GM19463 (cell line): ENCODE measurements around the gene GARIN5B.

Experiments used
- ATAC-seq: cut with Tn5 transposase; IDR thresholded peaks from one replicate; pipeline ENCODE4 v1.9.1; 2021; ENCODE audit warnings: mild to moderate bottlenecking, moderate library complexity; ENCODE audit not compliant: unreplicated experiment

The GARIN5B gene

DNA sequence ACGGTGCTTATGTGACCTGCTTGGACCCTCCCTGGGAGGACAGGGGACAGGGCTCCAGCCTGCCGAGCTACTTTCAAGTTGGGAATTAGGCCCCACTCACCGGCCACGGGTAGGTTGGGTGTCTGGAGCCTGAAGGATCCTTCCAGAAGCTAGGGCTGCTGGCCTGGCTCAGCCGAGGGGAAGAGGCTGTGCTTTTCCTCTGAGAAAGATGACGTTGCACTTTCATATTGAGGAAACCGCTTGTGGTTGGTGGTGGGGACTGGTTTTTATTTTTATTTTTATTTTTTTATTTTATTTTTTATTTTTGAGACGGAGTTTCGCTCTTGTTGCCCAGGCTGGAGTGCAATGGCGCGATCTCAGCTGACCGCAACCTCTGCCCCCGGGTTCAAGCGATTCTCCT is 37.9 kb downstream of the GARIN5B start, which contains the start of gene TMEM150B:
Gene TMEM150B, minus strand, starts transcription at position 170 of the 400 bp plus-strand sequence. CDS start 4,305 bp downstream, outside the sequence.
- ATAC-seq: no peak

DNA sequence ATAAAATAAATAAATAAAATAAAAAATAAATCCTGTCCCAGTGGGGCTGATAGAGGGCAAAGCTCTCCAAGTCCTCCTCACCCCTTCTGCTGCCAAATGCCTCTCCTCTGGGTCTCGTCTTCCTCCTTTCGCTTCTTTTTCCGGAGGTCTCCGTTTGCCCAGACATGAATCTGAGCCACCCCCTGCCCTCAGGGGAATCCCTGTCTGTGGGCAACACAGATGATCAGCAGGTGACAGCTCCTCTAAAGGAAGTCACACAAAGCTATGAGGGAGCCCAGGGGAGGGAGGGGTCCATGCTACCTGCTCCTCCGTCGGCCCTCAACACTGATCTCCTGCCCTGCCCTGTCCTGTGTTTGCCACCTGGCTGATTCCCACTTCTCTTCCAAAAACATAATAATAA is 38.4 kb downstream of the GARIN5B start:
- ATAC-seq: no peak

DNA sequence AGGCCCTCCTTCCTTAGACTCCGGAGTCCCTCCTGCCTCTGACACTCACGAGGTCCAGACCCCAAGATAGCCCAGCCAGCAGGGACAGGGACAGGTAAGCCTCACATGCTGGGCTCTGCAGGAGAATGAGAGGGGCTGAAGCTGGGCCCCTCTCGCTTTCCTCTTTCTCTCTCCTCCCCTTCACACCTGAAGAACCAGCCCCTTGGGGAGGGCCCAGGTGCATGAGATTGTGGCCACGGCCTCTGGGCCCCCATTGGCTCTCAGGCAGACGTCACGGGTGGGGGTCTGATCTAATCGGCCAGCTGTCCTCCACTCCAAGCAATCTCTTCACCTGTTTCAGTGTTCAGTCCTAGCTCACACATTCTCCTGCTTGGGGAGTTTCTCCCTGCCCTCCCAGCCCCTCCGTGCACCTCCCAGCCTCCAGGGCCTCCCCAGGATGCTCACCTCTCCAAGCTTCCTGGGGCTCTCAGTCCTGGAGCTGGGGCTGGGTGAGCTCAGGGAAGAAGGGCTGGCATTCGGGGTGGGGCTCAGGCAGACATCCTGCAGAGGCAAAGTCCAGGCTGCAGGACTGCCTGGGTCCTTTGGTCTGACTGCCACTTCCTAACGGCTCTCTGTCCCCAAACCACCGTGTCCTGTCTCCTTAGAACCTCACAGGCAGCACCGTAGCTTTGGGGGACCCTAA is 40.7 kb downstream of the GARIN5B start:
- no peak for ATAC-seq

DNA sequence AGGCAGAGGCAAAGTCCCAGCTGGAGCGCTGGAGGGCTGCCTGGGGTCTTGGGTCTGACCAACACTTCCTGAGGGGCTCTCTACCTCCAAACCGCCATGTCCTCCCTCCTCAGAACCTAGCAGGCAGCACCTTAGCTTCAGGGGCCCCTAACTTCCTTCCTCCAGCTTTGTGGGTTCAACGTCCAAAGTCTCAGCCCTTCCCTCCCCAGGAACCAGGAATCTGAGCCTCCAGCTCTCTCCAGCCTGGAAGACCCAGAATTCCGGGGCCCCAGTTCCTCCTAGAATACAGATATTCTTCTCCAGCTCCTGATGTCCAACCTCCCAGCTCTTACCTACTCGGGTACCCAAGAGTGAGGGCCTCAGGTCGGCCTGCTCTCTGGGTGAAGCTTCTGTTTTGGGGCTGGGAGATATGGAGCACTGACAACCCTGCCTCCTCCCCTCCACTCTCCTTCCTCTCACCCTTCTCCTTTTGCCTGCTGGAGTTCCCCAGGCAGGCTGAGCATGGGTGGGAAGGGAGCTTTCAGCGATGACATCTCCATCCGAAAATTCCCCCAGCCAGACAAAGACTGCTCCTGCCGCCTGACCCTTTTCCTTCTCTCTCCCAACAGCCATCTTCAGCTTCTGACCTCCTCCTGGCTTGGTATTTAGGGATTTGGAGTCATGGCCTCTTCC is 41.5 kb downstream of the GARIN5B start:
- ATAC-seq: no peak

DNA sequence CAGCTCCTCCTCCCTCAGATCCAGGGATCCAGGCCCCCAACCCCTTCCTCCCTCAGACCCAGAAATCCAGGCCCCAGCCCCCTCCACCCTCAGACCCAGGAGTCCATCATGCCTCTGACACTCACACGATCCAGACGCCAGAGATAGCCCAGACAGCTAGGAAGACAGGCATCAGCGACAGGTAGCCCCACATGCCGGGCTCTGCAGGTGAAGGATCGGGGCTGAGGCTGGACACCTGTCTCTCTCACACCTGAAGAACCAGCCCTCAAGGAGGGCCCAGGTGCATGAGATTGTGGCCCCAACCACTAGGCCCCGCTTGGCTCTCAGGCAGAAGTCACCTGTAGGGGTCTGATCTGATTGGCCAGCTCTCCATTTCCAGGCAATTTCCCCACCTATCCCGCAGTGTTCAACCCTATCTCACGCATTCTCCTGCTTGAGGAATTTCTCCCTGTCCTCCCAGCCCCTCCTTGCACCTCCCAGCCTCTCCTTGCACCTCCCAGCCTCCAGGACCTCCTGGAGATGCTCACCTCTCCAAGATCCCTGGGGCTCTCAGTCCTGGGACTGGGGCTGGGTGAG is 42.1 kb downstream of the GARIN5B start:
- no peak for ATAC-seq

DNA sequence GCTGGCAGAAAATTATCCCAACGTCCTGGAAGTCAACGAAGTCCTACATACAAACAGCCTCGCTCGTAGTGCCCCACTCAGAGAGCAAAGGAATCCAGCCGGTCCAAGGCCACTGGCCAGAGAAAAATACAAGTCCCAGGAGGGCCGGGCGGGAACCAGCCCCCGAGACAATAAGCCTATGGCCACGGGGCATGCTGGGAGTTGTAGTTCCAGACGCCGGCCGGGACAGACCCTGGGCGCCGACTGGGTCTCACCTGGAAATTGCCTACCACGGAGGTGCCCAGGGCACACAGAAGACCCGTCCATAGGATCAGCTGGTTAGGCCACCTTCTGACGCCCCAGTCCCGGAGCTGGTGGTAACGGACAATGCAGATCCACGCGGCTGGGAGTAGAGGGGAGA is 43.3 kb downstream of the GARIN5B start:
- no peak for ATAC-seq

DNA sequence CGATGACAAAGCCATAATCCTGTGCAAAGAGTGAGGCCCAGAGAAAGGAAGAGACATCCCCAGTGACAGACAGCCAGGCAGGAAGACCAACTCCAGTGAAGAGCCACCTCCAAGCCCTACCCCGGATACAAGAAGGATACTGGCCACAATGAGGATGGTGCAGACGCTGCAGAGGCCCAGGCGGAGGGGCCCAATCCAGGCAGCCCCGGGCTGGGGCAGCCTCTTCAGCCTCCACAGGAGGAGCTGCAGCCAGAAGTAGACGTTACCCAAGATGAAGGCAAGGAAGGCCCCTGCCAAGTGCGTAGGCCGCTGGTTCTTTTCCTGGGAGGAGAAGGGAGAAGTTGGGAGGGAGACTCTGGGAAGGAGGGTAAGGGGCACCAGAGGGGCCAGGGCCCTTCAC is 46.4 kb downstream of the GARIN5B start:
- ATAC-seq: no peak

DNA sequence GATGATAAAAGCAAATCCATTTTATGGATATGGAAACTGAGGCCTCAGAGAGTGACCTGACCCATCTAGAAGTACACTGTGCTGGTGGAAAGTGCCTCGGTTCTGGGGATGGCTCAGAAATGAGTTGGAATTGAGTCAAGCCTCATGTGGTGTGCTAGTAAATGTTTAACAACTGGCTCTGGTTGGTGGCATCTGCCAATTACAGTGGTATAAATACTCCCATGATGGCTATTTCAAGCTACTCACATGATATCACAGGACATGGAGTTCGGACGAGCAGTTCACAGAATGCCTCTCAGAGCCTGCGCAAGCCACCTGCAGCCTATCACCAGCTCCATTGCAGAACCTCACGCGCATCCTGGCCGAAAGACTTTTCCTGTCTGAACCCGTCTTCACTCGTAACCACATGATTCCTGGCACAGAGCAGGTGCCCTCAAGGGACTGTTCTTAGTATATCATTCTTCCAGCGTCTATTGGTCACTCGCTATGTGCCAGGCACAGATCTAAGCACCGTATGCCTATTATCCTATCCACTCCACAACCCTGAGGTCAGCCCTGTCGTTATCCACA is 47.0 kb downstream of the GARIN5B start:
- ATAC-seq: no peak

DNA sequence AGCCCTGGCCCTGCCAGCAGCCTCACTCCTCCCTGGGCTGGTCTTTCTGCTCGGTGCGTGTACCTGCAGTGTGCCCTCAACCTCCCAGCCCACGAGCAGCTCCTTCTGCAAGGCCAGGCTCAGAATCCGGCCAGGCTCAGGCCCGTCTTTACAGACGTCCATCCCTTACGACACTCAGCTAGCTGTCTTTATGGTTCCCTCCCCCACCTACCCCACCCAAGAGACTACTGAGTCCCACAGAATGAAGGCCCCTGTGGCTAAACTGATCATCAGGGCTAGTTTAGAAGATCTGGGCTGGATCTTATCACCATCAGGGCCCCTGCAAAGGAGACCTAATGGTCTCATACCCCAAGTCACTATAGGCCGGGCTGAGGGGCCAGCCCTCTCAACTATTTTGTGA is 48.7 kb downstream of the GARIN5B start:
- ATAC-seq: no peak

DNA sequence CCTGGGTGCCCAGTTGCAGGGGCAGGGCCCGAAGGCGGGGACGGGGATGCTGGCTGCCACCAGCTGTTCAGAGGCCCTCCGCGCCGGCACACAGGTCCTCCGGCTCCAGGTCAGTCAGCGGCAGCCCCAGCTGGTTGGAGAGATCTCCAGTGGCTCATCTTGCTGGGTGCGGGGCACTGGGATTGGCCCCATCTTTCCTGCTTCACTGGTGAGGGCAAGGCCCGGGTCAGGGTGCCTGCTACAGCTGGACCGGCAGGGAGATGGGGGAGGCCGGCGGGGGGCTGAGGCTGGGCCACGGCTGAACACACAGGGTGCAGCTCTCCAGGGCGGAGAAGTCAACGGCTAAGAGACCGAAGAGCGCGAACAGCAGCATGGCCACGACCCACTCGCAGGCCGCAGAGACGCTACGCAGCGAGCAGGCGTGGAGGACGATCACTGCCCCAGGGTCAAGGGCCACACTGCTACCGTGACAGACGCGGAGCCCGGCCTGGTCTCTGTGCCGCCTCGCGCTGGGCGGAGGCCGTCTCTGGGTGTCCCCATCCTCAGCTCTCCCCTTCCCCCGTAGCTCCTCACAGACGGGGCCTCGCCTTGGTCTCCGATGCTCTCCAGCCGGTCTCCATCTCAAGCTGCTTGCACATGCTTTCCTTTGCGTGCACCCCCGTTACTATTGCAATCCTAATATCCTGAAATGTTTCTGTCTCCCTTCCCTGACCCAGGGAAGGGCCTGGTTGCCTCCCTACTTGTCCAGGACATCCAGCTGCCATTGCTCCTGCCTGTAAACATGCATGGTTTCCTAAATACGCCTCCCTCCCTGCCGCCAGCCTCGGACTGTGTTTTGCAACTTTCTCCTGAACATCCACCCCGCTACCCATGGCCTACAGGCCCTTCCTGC is 50.2 kb downstream of the GARIN5B start:
- ATAC-seq: no peak

DNA sequence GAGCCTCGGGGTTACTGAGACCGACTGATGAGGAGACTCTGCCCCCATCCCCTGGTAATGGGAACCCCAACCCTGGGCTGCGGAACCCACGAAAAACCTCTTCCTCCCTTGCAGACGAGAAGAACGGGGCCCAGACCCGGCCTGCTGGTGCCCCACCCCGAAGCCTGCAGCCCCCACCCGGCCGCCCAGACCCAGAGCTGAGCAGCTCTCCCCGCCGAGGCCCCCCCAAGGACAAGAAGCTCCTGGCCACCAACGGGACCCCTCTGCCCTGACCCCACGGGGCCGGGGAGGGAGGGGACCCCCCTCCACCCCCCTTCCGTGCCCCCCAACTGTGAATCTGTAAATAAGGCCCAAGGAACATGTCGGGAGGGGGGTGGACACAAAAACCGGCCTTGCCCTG is 51.3 kb downstream of the GARIN5B start:
- ATAC-seq: no peak

DNA sequence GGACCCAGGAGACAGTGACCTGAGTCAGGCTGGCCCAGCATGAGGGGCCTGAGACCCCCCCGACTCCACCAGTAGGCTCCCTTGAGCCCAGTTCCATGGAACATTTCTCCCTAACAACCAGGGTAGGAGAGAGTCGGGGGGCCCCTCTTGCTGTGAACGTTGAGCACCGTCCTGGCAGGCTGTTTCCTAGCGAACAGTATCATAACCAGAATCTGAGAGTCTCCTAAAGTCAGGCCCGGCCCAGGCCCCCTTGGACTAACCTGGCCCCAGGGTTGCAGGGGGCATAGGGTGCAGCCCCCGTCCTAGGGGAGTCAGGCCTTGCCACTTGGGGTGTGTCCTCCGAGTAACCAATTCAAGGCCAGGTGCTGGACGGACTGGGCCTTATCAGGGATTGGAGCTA is 51.7 kb downstream of the GARIN5B start:
- ATAC-seq: no peak

DNA sequence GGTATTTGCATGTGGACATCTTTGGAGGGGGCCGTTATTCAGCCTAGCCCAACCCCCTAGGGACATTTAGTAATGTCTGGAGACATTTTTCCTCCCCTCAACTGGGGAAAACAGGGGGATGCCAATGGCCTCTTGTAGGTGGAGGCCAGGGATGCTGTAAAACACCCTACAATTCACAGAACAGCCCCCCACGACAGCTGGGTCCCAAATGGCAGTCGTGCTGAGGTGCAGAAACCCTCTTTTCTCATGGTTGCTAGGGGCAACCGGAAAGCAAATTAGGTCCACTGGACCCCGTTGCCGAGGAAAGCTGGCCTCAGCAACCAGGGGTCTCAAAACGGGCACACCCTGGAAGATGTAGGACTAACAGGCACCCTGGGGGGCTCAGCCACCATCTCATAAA is 52.6 kb downstream of the GARIN5B start:
- no peak for ATAC-seq

DNA sequence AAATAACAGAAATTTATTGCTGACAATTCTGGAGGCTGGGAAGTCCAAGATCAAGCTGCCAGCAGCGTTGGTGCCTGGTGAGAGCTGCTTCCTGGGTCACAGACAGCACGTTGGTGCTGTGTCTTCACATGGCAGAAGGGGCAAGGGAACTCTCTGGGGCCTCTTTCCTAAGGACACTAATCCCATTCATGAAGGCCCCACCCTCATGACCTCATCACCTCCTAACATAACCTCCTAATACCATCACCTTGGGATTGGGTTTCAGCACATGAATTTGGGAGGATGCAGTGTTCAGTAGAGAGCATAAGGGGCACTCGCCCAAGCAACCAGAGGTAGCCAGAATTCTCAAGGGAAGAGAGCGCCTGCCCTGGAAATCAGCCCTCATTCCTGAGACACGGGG is 53.6 kb downstream of the GARIN5B start:
- ATAC-seq: no peak

DNA sequence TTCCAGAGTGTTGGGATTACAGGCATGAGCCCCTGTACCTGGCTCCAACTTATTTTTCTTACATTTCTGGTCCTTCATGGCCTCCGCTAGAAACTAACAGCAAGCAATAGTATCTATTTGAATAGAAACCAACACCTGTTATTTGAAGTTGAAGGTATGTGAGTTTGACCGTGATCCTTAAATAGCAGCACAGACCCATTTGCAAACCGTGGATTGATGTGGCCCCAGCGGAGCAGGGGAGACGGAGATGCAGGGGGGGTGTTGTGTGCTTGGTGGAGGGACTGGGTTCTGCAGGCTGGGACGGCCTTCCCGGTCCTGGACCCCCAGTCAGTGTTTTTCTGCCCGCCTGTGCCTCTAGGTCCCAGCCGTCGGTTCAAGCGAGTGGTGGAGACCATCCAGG is 54.8 kb downstream of the GARIN5B start:
- no peak for ATAC-seq

DNA sequence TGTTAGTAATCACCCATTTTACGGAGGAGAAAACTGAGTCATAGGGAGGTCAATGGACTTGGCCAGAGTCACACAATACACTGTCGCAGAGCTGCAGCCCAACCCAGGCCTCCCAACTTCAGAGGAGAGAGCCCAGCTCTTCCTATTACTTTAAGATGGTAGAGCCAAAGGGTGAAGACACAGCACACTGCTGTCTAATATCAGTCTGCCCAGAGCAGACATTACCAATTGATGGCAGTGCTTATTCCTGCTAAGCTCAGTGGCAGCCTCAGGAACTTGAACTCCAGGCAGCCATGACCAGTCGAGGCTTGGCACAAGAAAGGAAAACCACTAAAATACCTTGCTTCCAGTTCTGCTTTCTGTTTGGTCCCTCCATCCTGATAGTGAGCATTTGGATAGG is 56.3 kb downstream of the GARIN5B start:
- ATAC-seq: no peak

DNA sequence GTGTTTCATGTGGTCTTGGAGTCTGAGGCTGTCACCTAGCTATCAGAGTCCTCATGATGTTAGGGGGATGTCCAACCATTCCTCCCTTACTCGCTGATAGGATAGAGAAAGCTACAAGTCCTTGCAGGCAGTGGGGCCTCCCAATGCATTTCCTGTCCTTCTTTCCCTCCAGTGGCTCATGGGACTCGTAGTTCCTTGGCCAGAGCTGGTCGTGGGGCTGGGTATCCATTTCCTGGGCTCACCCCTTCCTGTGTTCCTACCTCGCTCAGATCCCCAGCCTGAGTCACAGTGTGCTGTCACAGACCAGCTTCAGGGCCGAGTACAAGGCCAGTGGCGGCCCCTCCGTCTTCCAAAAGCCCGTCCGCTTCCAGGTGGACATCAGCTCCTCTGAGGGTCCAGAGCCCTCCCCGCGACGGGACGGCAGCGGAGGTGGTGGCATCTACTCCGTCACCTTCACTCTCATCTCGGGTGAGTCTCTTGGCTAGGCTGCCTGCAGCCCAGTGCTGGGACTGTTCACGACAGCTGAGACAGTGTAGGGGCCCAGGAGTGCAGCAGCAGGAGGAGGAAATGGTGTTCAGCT is 57.0 kb downstream of the GARIN5B start:
- no peak for ATAC-seq

DNA sequence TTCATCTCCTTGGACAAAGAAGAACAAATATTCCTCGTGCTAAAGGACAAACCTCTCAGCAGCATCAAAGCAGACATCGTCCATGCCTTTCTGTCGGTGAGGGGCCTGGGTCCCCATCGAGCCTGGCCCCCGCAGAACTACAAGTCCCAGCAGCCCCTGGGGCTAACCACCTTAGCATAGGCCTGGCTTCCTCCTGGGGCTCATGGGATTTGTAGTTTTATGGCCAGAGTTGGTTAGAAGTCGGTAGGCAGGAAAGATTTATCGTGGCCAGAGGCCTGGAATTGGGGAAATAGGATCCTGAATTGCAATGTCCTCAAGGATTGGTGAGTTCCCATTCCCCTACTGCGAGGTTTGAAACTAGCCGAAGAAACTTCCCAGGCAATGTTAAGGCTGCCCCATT is 57.6 kb downstream of the GARIN5B start:
- no peak for ATAC-seq

DNA sequence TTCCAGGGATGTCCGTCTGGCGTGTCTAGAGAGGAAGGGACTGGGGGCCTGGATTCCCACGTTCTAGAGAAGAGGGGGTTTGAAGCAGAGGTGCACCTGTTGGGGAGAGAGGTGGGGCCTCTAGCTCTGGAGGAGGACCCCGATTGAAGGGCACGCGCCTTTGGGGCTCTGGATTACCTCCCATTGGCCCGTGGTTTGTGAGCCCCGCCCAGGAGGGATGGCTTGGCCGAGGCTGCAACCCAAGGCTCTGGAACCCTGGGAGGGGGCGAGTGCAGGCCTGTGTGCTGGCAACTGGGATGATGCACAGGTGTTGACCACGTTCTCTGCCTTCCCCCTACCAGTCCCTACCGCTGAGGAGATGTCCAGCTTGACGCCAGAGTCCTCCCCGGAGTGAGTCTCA is 58.1 kb downstream of the GARIN5B start:
- ATAC-seq: no peak
